ENCODE measurements around the gene STAC2. TPM values are rescaled to one million over a fixed set of nuclear protein-coding genes. Genes with fewer than 3 reads are reported as not detected.

STAC2 gene
- total RNA-seq, 2 experiments from 2014 or later, result not detected

DNA sequence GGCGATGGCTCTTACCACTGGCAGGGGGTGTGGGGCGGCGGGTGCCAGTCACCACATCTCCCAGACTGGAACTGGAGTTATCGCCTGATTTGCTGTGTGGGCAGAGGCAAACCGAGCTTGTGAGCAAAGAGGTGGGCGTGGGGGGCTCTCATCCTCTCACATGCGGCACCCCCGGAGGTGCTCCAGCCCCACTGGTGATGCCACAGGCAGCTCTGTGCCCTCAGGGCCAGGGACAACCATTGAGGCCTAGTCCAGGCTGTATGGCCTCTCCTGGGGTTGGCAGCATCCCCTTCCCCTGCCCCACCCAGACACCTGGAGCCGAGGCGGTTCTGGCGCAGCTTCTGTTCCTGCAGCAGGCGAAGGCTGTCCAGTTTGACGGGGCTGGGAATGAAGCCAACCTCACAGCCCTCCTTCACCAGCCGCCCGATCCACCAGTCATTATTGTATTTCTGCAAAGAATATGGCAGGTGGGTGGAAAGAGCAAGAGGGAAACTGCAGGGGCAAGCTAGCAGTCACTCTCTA lies 39.2 kb downstream of the STAC2 start:
- POLR2A ChIA-PET, result no interaction called here

DNA sequence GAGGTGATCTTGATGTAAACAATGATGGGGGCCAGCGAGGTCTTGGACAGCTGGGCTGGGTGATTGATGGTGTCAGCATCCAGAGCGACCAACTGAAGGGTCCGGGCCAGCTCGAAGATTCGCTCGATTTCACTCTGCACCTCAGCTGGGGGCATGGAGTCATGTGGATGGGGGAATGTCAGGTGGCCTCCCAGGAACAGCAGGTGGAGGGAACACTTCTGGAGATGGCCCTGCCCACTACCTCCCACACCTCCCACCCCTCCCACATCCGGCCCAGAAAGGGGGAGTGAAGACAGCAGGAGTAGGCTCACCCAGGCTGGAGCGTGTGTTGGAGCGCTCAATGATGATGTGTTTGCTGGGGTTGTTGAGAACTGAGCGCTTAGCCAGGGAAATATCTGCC lies 42.0 kb downstream of the STAC2 start:
- H3K4me3 Mint-ChIP-seq, result no peak overlapping the region
- no peak overlapping the region for H3K27ac Mint-ChIP-seq
- peaks cover 23% of the 10 kb centered on the region for H3K36me3 Mint-ChIP-seq (ENCODE audit: low read depth)
- ATAC-seq (no peak), DNase-seq (no peak)
- no peaks in the 10 kb centered on the region for H3K27me3 Mint-ChIP-seq
- no peaks in the 10 kb centered on the region for H3K9me3 Mint-ChIP-seq (ENCODE audit: low read depth)
- no peaks in the 10 kb centered on the region for H3K4me1 Mint-ChIP-seq
- CTCF ChIA-PET, result interaction anchor here (0.7 to 2.0 kb wide), 5 partner anchors 9 to 52 kb away, joined by 3 to 13 read pairs (median 5); no protein-coding TSS in a partner anchor
- intact Hi-C loops (cut with DNase I, micrococcal nuclease), result no loop called here
- POLR2A ChIA-PET, result interaction anchor here (0.6 kb wide), 1 partner anchor 23 kb away, joined by 5 read pairs; no protein-coding TSS in a partner anchor

More for the DNA sequence above, 39.2 kb downstream of the STAC2 start:
- intact Hi-C loops (cut with DNase I, micrococcal nuclease), result no loop called here
- DNase-seq, result no peak
- CTCF ChIA-PET, result interaction anchor here (1.2 kb wide), 1 partner anchor 34 kb away, joined by 4 read pairs; no protein-coding TSS in a partner anchor
- no peaks in the 10 kb centered on the region for H3K27me3 Mint-ChIP-seq
- no peak overlapping the region for H3K27ac Mint-ChIP-seq
- no peak for ATAC-seq
- peaks cover 24% of the 10 kb centered on the region for H3K36me3 Mint-ChIP-seq (ENCODE audit: low read depth)
- no peak overlapping the region for H3K4me3 Mint-ChIP-seq
- H3K9me3 Mint-ChIP-seq (ENCODE audit: low read depth), result no peaks in the 10 kb centered on the region
- H3K4me1 Mint-ChIP-seq, result no peaks in the 10 kb centered on the region

DNA sequence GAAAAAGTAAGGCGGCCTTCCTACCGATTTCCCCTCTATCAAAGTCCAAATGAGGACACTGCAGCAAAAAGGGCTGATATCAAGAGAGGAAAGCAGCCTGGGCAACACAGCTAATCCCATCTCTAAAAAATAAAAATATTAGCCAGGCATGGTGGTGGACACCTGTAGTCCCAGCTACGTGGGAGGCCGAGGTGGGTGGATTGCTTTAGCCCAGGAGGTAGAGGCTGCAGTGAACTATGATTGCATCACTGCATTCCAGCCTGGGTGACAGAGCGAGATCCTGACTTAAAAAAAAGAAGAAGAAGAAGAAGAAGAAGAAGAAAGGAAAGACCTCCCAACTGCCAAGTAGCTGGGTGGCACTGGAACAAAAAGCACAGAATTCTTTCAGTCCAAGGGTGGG lies 42.7 kb downstream of the STAC2 start:
- H3K27ac Mint-ChIP-seq, result no peak overlapping the region
- peaks cover 23% of the 10 kb centered on the region for H3K36me3 Mint-ChIP-seq (ENCODE audit: low read depth)
- POLR2A ChIA-PET, result interaction anchor here (0.6 kb wide), 1 partner anchor 24 kb away, joined by 5 read pairs; no protein-coding TSS in a partner anchor
- H3K4me1 Mint-ChIP-seq, result no peaks in the 10 kb centered on the region
- CTCF ChIA-PET, result interaction anchor here (0.7 to 2.0 kb wide), 4 partner anchors 8 to 53 kb away, joined by 3 to 13 read pairs (median 6); no protein-coding TSS in a partner anchor
- ATAC-seq (no peak), DNase-seq (no peak)
- no peaks in the 10 kb centered on the region for H3K9me3 Mint-ChIP-seq (ENCODE audit: low read depth)
- intact Hi-C loops (cut with DNase I, micrococcal nuclease), result no loop called here
- no peak overlapping the region for H3K4me3 Mint-ChIP-seq
- H3K27me3 Mint-ChIP-seq, result no peaks in the 10 kb centered on the region

DNA sequence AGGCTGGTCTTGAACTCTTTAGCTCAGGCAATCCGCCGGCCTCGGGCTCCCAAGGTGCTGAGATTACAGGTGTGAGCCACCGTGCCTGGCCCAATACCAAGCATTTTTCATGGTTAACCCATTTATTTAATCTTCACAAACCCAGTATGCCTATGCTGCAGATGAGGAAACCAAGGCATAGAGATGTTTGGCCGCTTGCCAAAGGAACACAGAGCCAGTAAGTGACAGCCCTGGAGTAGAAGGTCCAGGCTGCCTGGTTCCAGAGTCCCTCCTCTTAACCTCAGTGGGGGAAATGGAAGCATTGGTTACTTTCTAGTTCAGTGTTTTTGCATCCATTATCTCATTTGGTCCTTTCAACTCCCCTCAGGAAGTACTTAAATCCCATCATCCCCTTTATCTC lies 44.4 kb downstream of the STAC2 start:
- ChIA-PET CTCF (no interaction called here), POLR2A (no interaction called here)
- no peaks in the 10 kb centered on the region for H3K4me1 Mint-ChIP-seq
- no peak overlapping the region for H3K4me3 Mint-ChIP-seq
- intact Hi-C loops (cut with DNase I, micrococcal nuclease), result no loop called here
- no peaks in the 10 kb centered on the region for H3K9me3 Mint-ChIP-seq (ENCODE audit: low read depth)
- ATAC-seq (no peak), DNase-seq (no peak)
- H3K27me3 Mint-ChIP-seq, result no peaks in the 10 kb centered on the region
- no peak overlapping the region for H3K27ac Mint-ChIP-seq
- H3K36me3 Mint-ChIP-seq (ENCODE audit: low read depth), result peaks cover 25% of the 10 kb centered on the region

DNA sequence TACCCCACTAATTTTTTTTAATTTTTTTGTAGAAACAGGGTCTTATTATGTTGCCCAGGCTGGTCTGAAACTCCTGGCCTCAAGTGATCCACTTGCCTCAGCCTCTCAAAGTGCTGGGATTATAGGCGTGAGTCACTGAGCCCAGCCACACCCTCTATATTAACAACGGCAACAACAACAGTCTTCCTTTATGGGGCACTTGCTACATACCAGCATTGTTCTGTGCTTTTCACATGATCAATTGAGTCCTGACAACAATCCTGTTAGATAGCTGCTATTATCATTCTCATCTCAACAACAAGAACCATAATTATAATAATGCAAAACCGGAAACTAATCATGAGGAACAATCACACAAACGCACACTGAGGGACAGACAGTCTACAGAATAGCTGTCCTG lies 47.2 kb downstream of the STAC2 start:
- Mint-ChIP-seq H3K27ac (no peak overlapping the region), H3K4me1 (peaks cover 4% of the 10 kb centered on the region), H3K4me3 (no peak overlapping the region), H3K36me3 (ENCODE audit: low read depth) (peaks cover 15% of the 10 kb centered on the region), H3K27me3 (no peaks in the 10 kb centered on the region), H3K9me3 (ENCODE audit: low read depth) (no peaks in the 10 kb centered on the region)
- intact Hi-C loops (cut with DNase I, micrococcal nuclease), result no loop called here
- no peak for ATAC-seq
- DNase-seq, result no peak
- POLR2A ChIA-PET, result no interaction called here
- CTCF ChIA-PET, result interaction anchor here (0.6 to 0.7 kb wide), 2 partner anchors 33 to 61 kb away, joined by 3 to 4 read pairs; no protein-coding TSS in a partner anchor

DNA sequence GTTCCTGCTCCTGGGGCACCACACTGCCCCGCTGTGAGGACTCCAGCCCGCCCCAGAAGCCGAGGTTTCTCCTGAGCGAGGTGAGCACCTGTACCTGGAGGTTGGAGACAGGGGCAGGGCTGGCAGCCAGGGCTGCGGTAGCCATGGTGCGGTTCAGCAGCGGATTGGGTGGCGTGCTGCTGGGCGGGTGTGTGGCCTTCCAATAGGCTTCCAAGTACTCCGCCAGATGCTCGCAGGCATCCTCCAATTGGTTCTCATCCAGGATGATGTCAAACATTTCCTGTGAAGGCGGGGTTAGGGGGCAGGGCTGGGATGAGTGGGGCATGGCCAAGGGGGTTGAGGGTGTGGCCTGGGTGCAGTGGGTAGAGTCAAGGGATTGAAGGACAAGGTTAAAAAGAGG lies 48.5 kb downstream of the STAC2 start:
- H3K27me3 Mint-ChIP-seq, result no peaks in the 10 kb centered on the region
- H3K9me3 Mint-ChIP-seq (ENCODE audit: low read depth), result no peaks in the 10 kb centered on the region
- POLR2A ChIA-PET, result no interaction called here
- ATAC-seq (peak; percentile 31), DNase-seq (peak; percentile 29)
- no peak overlapping the region for H3K27ac Mint-ChIP-seq
- intact Hi-C loops (cut with DNase I, micrococcal nuclease), result no loop called here
- no peak overlapping the region for H3K4me3 Mint-ChIP-seq
- CTCF ChIA-PET, result interaction anchor here (5.7 kb wide), 1 partner anchor 12 kb away, joined by 76 read pairs; the partner anchor contains the start of gene ARL5C
- peaks cover 10% of the 10 kb centered on the region for H3K36me3 Mint-ChIP-seq (ENCODE audit: low read depth)
- peaks cover 9% of the 10 kb centered on the region for H3K4me1 Mint-ChIP-seq

DNA sequence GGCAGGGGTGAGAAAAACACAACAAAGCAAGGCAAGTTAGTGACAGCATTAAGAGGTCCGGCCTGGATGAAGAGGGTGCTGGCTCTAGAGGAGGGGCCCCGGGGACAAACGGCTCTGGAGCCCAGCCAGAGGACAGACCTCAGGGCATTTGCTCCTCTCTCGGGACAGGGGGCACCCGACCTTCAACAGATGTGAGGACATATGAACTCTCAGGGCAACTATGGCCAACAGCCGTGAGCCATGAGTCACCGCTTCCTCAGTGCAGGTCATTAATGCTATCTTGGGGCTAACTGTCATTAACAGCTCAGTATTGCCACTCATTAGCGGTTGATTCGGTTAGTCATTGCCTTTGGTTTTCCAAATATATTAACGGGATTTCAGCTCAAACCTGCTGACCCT lies 50.1 kb downstream of the STAC2 start:
- Mint-ChIP-seq H3K4me1 (peaks cover 9% of the 10 kb centered on the region), H3K27ac (no peak overlapping the region), H3K9me3 (ENCODE audit: low read depth) (no peaks in the 10 kb centered on the region), H3K4me3 (no peak overlapping the region), H3K36me3 (ENCODE audit: low read depth) (peaks cover 10% of the 10 kb centered on the region), H3K27me3 (no peaks in the 10 kb centered on the region)
- ChIA-PET POLR2A (interaction anchor here (0.6 to 1.2 kb wide), 2 partner anchors 24 to 89 kb away, joined by 3 to 4 read pairs; partner anchors contain the start of gene RPL19), CTCF (interaction anchor here (0.6 to 5.7 kb wide), 22 partner anchors 8 to 441 kb away, joined by 3 to 76 read pairs (median 5); partner anchors contain the start of gene ARL5C)
- DNase-seq (no peak), ATAC-seq (no peak)
- intact Hi-C loops (cut with DNase I, micrococcal nuclease), result loop anchor here in 1 of 2 experiments (1.0 kb wide), 2 partner anchors 10 to 192 kb away; no protein-coding TSS in a partner anchor

DNA sequence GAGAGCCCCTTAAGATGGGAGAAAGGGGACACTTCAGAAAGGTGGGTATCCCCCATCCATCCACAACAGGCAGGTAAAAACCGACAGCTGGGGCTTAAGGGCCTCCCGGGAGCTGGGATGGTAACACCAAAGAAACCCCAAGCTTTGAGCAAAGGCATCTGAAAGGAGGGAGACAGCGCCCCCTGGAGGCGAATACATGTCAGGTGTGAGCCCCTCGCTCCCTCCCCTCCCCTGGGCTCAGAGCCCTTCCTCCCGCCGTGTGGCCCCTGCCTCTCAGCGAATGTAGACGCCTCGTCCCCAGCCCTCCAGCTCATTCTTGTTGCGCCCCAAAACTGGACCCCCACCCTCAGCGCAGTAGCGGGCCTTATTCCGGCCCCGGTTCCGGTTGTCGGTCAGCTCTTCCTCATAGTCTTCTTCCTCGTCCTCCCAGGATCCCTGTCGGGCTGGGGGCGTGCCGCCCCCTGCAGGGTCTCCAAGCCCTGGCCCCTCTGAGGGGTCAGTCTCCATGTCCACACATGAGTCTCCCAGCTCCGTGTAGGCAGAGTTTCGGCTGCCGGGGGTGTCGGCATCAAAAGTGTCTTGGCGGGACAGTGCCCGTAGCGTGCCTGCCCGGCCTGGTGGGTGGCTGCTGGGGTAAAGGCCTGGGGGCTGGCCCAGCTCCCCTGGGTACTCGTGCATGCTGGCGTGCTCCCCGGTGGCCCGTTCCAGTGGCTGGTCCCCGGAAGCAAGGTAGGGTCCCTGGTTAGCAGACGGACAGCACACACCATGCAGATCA lies 50.6 kb downstream of the STAC2 start:
- Mint-ChIP-seq H3K27me3 (no peaks in the 10 kb centered on the region), H3K36me3 (ENCODE audit: low read depth) (peaks cover 10% of the 10 kb centered on the region), H3K9me3 (ENCODE audit: low read depth) (no peaks in the 10 kb centered on the region), H3K4me1 (peaks cover 9% of the 10 kb centered on the region), H3K4me3 (no peak overlapping the region), H3K27ac (no peak overlapping the region)
- ATAC-seq (peak; percentile 88), DNase-seq (peak; percentile 87)
- ChIA-PET POLR2A (interaction anchor here (0.6 to 2.1 kb wide), 4 partner anchors 17 to 88 kb away, joined by 3 to 4 read pairs (median 4); partner anchors contain the start of genes PLXDC1 and RPL19), CTCF (interaction anchor here (0.6 to 5.7 kb wide), 34 partner anchors 8 to 441 kb away, joined by 3 to 76 read pairs (median 4); partner anchors contain the start of gene ARL5C)
- intact Hi-C loops (cut with DNase I, micrococcal nuclease), result loop anchor here in 1 of 2 experiments (1.0 kb wide), 2 partner anchors 10 to 192 kb away; no protein-coding TSS in a partner anchor

DNA sequence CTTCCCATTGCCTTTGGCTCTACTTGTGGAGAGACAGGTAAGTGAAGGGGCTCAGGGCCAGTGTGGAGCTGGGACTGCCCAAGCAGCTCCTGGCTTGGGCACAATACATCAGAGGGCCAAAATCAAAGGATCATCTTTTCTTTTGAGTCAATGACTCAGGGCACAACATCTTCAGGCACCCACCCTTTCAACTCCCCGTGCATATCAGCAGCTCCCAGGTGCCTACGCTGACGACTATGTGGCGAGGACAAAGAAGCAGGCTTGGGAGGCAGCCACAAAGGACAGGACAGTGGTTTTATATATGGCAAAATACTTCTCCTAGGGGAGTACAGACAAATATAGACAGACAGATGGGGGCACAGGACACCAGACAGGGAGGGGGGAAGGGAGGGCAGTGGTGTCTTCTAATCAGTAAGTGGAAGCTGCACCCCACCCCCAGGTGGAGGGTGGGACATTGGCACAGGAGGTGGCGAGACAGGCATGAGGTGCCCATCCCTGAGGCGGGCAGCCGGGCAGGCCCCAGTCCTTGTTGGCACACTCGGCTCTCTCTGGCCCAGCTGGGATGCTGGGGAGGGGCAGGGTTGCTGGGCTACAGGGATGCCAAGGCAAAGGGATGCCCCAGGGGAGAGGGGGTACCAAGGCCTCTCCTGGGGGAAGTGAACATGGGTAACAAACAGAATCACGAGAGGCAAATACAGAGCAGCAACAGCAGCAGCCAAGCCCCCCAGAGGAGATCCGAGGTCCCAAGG lies 52.0 kb downstream of the STAC2 start:
- intact Hi-C loops (cut with DNase I, micrococcal nuclease), result no loop called here
- CTCF ChIA-PET, result interaction anchor here (0.7 to 5.7 kb wide), 20 partner anchors 9 to 237 kb away, joined by 3 to 76 read pairs (median 3); partner anchors contain the start of genes ARL5C and RPL19
- Mint-ChIP-seq H3K9me3 (ENCODE audit: low read depth) (no peaks in the 10 kb centered on the region), H3K36me3 (ENCODE audit: low read depth) (peaks cover 10% of the 10 kb centered on the region), H3K4me1 (peaks cover 9% of the 10 kb centered on the region), H3K27me3 (no peaks in the 10 kb centered on the region), H3K27ac (no peak overlapping the region), H3K4me3 (no peak overlapping the region)
- POLR2A ChIA-PET, result interaction anchor here (2.1 kb wide), 1 partner anchor 22 kb away, joined by 4 read pairs; the partner anchor contains the start of gene PLXDC1
- no peak for ATAC-seq
- DNase-seq, result no peak

DNA sequence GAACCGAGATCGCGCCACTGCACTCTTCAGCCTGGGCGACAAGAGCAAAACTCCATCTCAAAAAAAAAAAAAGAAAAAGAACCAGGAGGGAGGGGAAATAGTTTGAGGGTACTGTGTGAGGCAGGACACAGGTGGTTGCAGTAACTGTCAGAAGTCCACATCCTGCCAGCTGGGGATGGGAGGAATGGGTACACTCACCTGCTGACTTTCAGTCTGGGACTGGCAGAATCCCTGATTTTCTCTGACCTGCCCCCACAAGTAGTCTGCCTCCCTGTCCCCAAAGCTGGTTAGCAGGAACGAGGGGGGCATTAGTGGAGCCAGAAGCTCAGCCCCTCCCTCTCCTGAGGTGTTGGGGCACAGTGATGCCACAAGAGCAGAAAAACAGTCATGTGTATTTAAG lies 52.7 kb downstream of the STAC2 start:
- Mint-ChIP-seq H3K4me1 (peaks cover 9% of the 10 kb centered on the region), H3K9me3 (ENCODE audit: low read depth) (no peaks in the 10 kb centered on the region), H3K36me3 (ENCODE audit: low read depth) (peaks cover 10% of the 10 kb centered on the region), H3K27me3 (peaks cover 2% of the 10 kb centered on the region), H3K4me3 (no peak overlapping the region), H3K27ac (no peak overlapping the region)
- DNase-seq (no peak), ATAC-seq (no peak)
- intact Hi-C loops (cut with DNase I, micrococcal nuclease), result no loop called here
- ChIA-PET CTCF (interaction anchor here (0.7 to 5.7 kb wide), 10 partner anchors 8 to 234 kb away, joined by 3 to 76 read pairs (median 4); partner anchors contain the start of genes ARL5C and RPL19), POLR2A (interaction anchor here (2.1 kb wide), 1 partner anchor 21 kb away, joined by 4 read pairs; the partner anchor contains the start of gene PLXDC1)

DNA sequence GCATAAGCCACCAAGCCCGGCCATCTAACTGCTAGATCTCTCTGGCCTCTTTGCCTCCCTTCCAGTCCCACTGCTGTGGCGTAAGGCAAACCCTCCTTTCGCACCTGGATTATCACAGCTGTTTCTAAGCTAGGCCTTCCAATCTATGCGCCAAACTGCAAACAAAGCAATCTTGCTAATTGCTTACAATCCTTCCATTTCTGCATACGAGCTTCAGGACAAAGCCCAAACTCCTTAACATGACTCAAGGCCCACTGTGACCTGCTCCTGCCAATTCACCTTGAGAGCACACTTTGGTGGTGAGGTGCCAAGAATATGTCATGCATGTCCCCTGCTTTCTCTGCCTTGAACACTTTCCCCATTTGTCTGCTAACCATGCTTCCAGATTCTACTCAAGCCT lies 53.8 kb downstream of the STAC2 start:
- ChIA-PET POLR2A (interaction anchor here (0.9 kb wide), 1 partner anchor 23 kb away, joined by 3 read pairs; no protein-coding TSS in a partner anchor), CTCF (interaction anchor here (0.7 to 4.5 kb wide), 6 partner anchors 12 to 332 kb away, joined by 3 to 49 read pairs (median 4); no protein-coding TSS in a partner anchor)
- Mint-ChIP-seq H3K27ac (no peak overlapping the region), H3K36me3 (ENCODE audit: low read depth) (no peaks in the 10 kb centered on the region), H3K9me3 (ENCODE audit: low read depth) (no peaks in the 10 kb centered on the region), H3K4me1 (peaks cover 16% of the 10 kb centered on the region), H3K4me3 (no peak overlapping the region), H3K27me3 (peaks cover 6% of the 10 kb centered on the region)
- DNase-seq, result no peak
- no peak for ATAC-seq
- intact Hi-C loops (cut with DNase I, micrococcal nuclease), result no loop called here
